Panc1 (cell line): ENCODE measurements around the gene CACNA1C. TPM values are rescaled to one million over a fixed set of nuclear protein-coding genes. Genes with fewer than 3 reads are reported as not detected.

Experiments used
- ATAC-seq: fragments of 200-7000 bp; cut with Tn5 transposase; 2 replicates; pipeline ENCODE4 v1.9.1; 2020; ENCODE audit warnings: mild to moderate bottlenecking, moderate library complexity
- BruUV-seq: library from RNA; stranded (reverse); fragments of 400-500 nt; replicated peaks from 2 replicates; lab custom pipeline; 2021; lab: Mats Ljungman, UMichigan
- CTCF ChIA-PET: fragments of 300-600 bp; sonication (Branson Sonifier 250); formaldehyde crosslinking; loops from one replicate; lab custom pipeline; 2022; ENCODE audit warnings: antibody characterized with exemption; lab: Charles Lee
- POLR2A ChIA-PET: fragments of 300-600 bp; sonication (Branson Sonifier 250); formaldehyde crosslinking; loops from one replicate; lab custom pipeline; 2022; ENCODE audit warnings: antibody characterized with exemption; lab: Charles Lee
- DNase-seq: peaks from one replicate; pipeline ENCODE4 v3.0.0-alpha.2; 2010; ENCODE audit warnings: low read depth, low spot score
- H3K27ac ChIP-seq: 2 replicates; pipeline ENCODE4 v1.5.1; 2011; ENCODE audit warnings: mild to moderate bottlenecking, low read length, inconsistent platforms
- H3K27me3 ChIP-seq: fragments of 200-500 bp; sonication (Bioruptor generic); 2 replicates; pipeline ENCODE4 v1.6.0; 2014; ENCODE audit warnings: low read length, inconsistent platforms; ENCODE audit not compliant: control insufficient read depth, insufficient read depth
- H3K36me3 ChIP-seq: fragments of 200-500 bp; sonication (Bioruptor generic); 2 replicates; pipeline ENCODE4 v1.5.1; 2014; ENCODE audit warnings: inconsistent platforms, mild to moderate bottlenecking, low read length, moderate library complexity; ENCODE audit not compliant: control insufficient read depth, insufficient read depth
- H3K4me1 ChIP-seq: 2 replicates; pipeline ENCODE4 v1.5.1; 2011; ENCODE audit warnings: inconsistent platforms, mild to moderate bottlenecking, low read length, moderate library complexity; ENCODE audit not compliant: control insufficient read depth, insufficient read depth
- H3K4me3 ChIP-seq, 2 experiments: 2 replicates each; pipeline ENCODE4 v1.5.1; 2011 to 2012; ENCODE audit warnings: low read depth in 2 of 2, low read length in 2 of 2, mild to moderate bottlenecking in 2 of 2, inconsistent platforms in 1 of 2, moderate library complexity in 1 of 2
- H3K9me3 ChIP-seq: fragments of 200-500 bp; sonication (Bioruptor generic); 2 replicates; pipeline ENCODE4 v1.5.1; 2014; ENCODE audit warnings: low read depth, mild to moderate bottlenecking, inconsistent platforms, low read length, moderate library complexity; ENCODE audit not compliant: control insufficient read depth, insufficient read depth
- POLR2AphosphoS5 ChIP-seq: IDR thresholded peaks from 2 replicates; pipeline ENCODE4 v1.6.1; 2012; ENCODE audit warnings: mild to moderate bottlenecking, low read depth, low read length, moderate library complexity
- SIN3A ChIP-seq: IDR thresholded peaks from 2 replicates; pipeline ENCODE4 v1.6.1; 2012; ENCODE audit warnings: low read depth, mild to moderate bottlenecking, low read length, moderate library complexity, borderline replicate concordance; ENCODE audit not compliant: insufficient read depth
- TCF7L2 ChIP-seq: IDR thresholded peaks from 2 replicates; pipeline ENCODE4 v1.6.1; 2011; ENCODE audit warnings: mild to moderate bottlenecking, low read depth, low read length, inconsistent platforms
- in situ Hi-C: cut with HindIII; loops from 2 replicates; pipeline ENCODE4 v1.10.0; 2016; ENCODE audit warnings: low sequenced_read_pairs, low pct_unique_long_range_greater_than_20kb
- intact Hi-C: fragments of 100-400 bp; cut with micrococcal nuclease; formaldehyde crosslinking; loops from one replicate; pipeline ENCODE4 v1.10.0; 2022; ENCODE audit not compliant: unreplicated experiment
- total RNA-seq: library from RNA; stranded (reverse); gene quantifications from one replicate; pipeline ENCODE4 v1.2.1, GENCODE V29; 2021; ENCODE audit not compliant: unreplicated experiment
- TF ChIP-seq, protein P1 (sequence below), 2 experiments: IDR thresholded peaks; 2 replicates each; pipeline ENCODE4 v1.6.1; 2011 to 2012; ENCODE audit warnings: low read depth in 2 of 2, control low read depth in 1 of 2, low read length in 1 of 2, mild to moderate bottlenecking in 1 of 2, moderate library complexity in 1 of 2; ENCODE audit not compliant: insufficient read depth in 1 of 2
- TF ChIP-seq, protein P2 (sequence below): fragments of 450-650 bp; IDR thresholded peaks from 2 replicates; pipeline ENCODE4 v1.5.1; 2017; ENCODE audit warnings: mild to moderate bottlenecking

Gene CACNA1C
- total RNA-seq, 1 experiment from 2014 or later: 0.03 TPM

DNA sequence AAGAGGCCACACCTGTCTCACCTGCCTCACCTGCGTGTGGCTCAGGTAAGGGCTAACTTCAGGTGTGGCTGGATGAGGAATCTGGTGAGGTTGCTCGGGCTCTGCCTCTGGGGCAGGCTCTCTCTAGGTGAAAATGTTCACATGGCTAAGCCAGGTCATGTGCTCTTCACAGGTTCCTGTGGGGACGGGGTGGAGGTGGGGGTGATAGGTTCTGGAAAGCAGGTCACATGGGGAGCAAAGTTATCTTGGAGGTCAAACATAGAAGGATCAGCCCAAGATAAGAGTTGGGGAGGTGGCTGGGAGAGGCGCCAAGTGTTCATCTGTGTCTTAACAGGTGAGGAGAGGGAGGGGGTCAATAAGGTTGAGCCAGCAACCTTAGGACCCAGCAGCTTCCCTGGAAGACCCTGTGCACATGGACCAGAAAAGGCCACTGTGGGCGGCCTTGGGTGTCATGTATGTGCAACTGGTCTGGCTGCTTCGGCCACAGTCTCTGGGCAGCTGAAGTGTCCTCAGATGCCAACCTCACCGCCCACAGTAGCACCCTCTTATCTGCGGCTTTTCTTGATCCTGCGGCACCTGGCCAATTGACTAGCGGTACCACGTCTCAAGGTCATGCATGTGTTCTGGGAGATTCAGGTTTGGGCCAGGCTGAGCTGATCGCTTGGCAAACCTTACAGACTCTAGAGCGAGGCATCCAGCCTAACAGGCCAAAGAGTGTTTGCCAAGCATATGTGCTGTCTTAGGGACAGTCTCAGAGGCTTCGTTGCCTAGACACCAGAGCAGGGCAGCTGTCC, 60.5 kb downstream of the CACNA1C start:
- CTCF ChIA-PET: no interaction called here
- no peaks in the 10 kb centered on the region for H3K36me3 ChIP-seq
- in situ Hi-C loops: no loop called here

DNA sequence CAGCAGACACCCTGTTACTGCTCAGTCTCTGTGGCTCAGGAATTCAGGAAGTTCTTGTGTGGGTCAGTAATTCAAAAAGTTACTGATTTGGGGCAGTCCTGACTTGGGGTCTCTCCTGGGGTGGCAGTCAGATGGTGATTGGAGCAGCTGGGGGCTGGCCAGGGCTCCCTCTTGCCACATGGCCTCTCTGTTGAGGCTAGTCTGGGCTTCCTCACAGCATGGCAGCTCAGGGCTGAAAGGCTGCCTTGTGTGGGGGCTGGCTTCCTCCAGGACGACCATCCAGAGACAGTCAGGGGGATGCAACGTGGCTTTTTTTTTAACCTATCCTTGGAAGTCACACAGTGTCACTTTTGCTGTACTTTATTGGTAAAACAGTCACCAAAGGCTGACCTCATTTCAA, 61.3 kb downstream of the CACNA1C start:
- in situ Hi-C loops (no loop called here), intact Hi-C loops (no loop called here)
- ATAC-seq (no peak), DNase-seq (no peak)
- CTCF ChIA-PET: no interaction called here
- POLR2A ChIA-PET: no interaction called here
- no peaks in the 10 kb centered on the region; the same call in 1 of the 2 replicates for H3K27me3 ChIP-seq
- TF ChIP-seq, protein P1, sequence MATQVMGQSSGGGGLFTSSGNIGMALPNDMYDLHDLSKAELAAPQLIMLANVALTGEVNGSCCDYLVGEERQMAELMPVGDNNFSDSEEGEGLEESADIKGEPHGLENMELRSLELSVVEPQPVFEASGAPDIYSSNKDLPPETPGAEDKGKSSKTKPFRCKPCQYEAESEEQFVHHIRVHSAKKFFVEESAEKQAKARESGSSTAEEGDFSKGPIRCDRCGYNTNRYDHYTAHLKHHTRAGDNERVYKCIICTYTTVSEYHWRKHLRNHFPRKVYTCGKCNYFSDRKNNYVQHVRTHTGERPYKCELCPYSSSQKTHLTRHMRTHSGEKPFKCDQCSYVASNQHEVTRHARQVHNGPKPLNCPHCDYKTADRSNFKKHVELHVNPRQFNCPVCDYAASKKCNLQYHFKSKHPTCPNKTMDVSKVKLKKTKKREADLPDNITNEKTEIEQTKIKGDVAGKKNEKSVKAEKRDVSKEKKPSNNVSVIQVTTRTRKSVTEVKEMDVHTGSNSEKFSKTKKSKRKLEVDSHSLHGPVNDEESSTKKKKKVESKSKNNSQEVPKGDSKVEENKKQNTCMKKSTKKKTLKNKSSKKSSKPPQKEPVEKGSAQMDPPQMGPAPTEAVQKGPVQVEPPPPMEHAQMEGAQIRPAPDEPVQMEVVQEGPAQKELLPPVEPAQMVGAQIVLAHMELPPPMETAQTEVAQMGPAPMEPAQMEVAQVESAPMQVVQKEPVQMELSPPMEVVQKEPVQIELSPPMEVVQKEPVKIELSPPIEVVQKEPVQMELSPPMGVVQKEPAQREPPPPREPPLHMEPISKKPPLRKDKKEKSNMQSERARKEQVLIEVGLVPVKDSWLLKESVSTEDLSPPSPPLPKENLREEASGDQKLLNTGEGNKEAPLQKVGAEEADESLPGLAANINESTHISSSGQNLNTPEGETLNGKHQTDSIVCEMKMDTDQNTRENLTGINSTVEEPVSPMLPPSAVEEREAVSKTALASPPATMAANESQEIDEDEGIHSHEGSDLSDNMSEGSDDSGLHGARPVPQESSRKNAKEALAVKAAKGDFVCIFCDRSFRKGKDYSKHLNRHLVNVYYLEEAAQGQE (IDR thresholded peaks at IDR 0.05; ENCODE audit: insufficient read depth in 1 of 2, low read depth in 2 of 2, low read length in 1 of 2): no peak
- TF ChIP-seq, protein P2, sequence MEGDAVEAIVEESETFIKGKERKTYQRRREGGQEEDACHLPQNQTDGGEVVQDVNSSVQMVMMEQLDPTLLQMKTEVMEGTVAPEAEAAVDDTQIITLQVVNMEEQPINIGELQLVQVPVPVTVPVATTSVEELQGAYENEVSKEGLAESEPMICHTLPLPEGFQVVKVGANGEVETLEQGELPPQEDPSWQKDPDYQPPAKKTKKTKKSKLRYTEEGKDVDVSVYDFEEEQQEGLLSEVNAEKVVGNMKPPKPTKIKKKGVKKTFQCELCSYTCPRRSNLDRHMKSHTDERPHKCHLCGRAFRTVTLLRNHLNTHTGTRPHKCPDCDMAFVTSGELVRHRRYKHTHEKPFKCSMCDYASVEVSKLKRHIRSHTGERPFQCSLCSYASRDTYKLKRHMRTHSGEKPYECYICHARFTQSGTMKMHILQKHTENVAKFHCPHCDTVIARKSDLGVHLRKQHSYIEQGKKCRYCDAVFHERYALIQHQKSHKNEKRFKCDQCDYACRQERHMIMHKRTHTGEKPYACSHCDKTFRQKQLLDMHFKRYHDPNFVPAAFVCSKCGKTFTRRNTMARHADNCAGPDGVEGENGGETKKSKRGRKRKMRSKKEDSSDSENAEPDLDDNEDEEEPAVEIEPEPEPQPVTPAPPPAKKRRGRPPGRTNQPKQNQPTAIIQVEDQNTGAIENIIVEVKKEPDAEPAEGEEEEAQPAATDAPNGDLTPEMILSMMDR: no peak
- TF ChIP-seq TCF7L2: no peak
- TF ChIP-seq POLR2AphosphoS5: no peak
- no peak for TF ChIP-seq SIN3A
- H3K4me1 ChIP-seq: no peaks in the 10 kb centered on the region
- H3K4me3 ChIP-seq: no peak overlapping the region
- H3K27ac ChIP-seq: no peak overlapping the region
- BruUV-seq: no TSS peak
- H3K9me3 ChIP-seq: no peaks in the 10 kb centered on the region
- no peaks in the 10 kb centered on the region for H3K36me3 ChIP-seq

More for the DNA sequence above, 60.5 kb downstream of the CACNA1C start:
- Histone ChIP-seq H3K9me3 (no peaks in the 10 kb centered on the region), H3K4me3 (no peak overlapping the region), H3K27me3 (no peaks in the 10 kb centered on the region), H3K27ac (no peak overlapping the region), H3K4me1 (no peaks in the 10 kb centered on the region)
- POLR2A ChIA-PET: no interaction called here
- intact Hi-C loops: no loop called here
- ATAC-seq: no peak
- no peak for DNase-seq
- TF ChIP-seq TCF7L2 (no peak), POLR2AphosphoS5 (no peak), SIN3A (no peak)
- TF ChIP-seq, protein P2: no peak
- TF ChIP-seq, protein P1 (IDR thresholded peaks at IDR 0.05; ENCODE audit: insufficient read depth in 1 of 2, low read depth in 2 of 2, low read length in 1 of 2): no peak
- BruUV-seq: no TSS peak
